ENCODE results near the gene PRKG2.

- no peak for TF ChIP-seq CTCF (IDR thresholded peaks at IDR 0.05)
- TF ChIP-seq EP300 (IDR thresholded peaks at IDR 0.05): no peak
- no peak for TF ChIP-seq POLR2A (IDR thresholded peaks at IDR 0.05; ENCODE audit: low read length)
- TF ChIP-seq ESRRA (IDR thresholded peaks at IDR 0.05; ENCODE audit: borderline replicate concordance, low read length): no peak
- no peak for TF ChIP-seq RAD21 (conservative IDR thresholded peaks at IDR 0.05 in 1 of 2, IDR thresholded peaks at IDR 0.05 in 1 of 2)
- no peak for TF ChIP-seq MAX (IDR thresholded peaks at IDR 0.05)
- no peak for TF ChIP-seq EHF (CRISPR knock-in tag; IDR thresholded peaks at IDR 0.05)
These were observed 119.6 kb downstream of the PRKG2 start for GRCh38 chr4:81095389-81095788.
